GM19240 (cell line): ENCODE results near the gene SLC32A1.

Experiments
- DNase-seq: peaks from one replicate; pipeline ENCODE4 v3.0.0; 2011; ENCODE audit warnings: low spot score; ENCODE audit not compliant: insufficient read length

Gene SLC32A1

DNA sequence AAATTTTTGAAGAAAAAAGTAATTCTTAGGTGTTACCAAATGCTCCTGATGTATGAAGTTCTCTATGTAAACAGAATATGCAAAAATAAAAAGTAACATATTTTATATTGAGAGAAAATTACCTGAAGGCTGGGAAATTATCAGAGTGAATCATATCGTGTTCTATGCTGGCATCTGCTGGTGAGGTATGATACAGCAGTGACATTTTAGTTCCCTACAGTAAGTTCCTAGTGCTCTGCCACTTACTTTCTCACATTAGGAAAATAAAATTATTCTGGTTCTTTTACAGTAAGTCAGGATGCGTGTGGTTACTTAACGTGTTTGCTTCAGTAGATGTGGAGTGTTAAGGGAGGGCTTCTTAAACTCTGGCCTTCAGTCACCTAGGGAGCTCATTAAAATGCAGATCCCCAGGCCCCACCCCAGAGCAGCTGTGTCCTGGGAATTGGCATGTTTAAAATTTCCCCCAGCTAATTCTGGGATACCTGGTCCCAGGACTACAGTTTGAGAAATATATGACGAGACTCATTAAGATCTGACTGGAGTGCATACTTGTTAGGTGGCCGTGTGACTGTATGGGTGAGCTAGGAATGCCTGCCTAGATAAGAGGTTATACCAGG, 27.2 kb downstream of the SLC32A1 start:
- DNase-seq: no peak

DNA sequence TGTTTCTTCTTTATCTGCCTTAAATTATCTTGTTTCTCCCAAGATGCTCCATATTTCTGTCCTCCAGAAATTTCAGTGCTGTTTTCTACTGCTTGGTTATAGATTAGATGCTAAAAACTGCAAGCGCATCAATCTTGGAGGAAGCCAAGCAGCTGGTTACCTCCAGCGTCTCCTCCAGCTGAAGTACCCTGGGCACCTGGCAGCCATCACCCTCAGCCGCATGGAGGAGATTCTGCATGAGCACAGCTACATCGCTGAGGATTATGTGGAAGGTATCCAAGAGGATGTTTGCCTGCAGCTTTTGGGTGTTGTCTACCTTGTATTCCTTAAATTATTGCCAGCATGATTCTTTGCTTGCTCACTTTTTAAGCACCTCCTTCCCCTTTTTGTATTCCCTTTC, 27.7 kb downstream of the SLC32A1 start:
- DNase-seq: no peak

DNA sequence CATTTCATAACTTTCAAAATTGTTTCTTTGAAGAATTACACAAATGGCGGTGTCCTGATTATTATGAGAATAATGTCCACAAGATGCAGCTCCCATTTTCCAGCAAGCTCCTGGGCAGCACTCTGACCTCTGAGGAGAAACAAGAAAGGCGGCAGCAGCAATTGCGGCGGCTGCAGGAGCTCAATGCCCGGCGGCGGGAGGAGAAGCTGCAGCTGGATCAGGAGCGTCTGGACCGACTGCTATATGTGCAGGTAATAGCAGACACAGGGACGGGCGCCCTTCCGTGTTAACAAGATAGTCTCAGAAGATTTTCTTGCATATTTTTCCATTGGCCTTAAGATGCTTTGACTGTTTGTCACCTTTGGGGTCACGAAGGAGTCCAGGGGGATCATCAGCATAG, 30.6 kb downstream of the SLC32A1 start:
- no peak for DNase-seq

DNA sequence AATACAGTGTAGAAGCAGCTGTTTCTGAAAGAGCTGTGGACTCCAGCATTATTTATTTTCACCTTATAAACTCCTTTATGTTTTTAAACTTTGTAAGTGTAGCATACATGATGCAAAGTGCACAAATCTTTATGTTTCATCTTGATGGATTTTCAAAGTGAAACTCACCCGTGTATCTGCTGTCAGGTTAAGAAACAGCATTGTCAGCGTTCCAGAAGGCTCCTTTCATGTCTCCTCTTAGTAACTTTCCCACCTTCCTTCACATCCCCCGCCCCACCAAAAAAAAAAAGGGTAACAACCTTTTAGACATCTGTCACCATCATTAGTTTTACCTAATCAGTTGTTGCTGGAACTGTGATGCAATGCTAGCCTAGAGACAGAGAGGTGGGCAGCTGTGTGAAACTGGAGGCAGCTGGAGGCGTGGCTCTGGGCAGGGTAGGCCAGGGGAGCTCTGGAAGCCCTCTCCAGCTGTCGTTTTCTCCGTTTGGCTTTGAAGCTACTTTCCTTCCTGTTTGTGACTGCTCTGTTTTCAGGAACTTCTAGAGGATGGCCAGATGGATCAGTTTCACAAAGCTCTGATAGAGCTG, 31.1 kb downstream of the SLC32A1 start:
- DNase-seq: no peak

DNA sequence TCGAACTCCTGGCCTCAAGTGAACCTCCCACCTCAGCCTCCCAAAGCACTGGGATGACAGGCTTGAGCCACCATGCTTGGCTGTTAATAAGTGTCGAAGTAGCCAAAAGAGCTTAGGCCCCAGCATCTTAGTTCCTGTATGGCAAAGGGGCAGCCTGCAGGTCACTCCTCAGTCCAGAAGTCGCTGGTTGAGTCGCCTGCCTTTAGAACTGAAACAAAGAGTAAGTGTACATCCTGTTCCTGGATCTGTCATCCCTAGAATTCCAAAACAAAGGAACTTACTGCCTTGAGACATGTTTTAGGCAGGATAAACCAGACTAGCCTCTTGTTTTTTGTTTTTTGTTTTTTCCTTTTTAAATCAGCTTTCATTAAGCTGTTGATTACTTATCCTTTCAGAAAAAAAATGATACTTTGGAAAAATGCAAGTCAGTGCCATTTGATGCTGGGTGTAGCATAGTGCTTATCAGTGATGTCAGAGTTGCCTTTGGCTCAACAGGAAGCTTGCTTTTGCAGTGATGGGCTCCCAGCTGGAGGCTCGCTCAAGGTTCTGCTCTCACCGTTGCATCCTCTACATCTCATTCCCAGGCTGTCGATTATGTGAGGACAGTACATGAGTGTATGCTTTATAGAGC, 33.0 kb downstream of the SLC32A1 start:
- no peak for DNase-seq

DNA sequence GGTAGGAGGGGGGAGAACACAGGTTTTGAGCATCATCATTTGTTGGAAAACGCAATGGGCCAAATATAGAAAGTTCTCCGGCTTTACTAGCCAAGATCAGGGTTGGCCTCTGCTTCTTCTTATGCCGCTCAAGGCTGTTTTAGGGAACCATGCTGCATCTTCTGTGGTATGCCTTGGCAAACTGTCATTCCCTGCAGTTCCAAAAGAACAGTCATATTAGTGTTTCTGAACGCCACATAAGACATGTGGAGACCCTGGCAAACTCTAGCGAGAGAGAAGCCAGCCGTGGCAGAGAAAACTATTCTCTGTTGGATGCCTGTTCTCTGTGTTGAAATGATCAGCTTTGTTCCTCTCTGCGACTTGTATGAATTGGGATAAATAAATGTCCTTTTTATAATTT, 34.8 kb downstream of the SLC32A1 start:
- DNase-seq: no peak

DNA sequence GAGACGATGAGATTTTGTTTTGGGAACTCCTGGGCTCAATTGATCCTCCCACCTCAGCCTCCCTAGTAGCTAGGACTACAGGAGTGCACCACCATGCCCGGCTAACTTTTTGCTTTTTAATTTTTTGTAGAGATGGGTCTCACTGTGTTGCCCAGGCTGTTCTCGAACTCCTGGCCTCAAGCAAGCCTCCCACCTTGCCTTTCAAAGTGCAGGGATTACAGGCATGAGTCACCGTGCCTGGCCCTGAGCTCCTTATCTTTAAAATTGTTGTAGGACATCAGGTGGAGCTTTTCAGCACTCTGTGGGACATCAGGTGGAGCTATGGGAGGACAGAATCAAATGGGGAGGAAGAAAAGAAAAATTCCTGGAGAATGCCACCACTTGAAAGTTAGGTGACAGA, 36.7 kb downstream of the SLC32A1 start:
- no peak for DNase-seq

DNA sequence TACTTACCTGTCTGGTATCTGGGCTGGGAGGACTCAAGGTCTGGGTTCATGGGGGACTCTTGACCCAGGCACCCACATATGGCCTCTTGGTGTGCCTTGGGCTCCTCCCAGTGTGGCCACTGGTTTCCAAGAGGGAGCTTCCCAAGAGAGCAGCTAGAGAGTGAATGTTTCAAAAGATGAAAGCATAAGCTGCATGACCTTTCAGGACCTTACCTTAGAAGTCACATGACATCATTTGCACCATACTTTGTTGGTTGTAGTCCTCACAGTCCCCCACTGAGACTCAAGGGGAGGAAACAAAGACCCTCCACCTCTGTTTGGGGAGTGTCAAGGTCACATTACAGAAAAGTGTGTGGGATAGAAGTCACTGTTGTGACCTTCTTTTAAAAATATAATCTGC, 37.9 kb downstream of the SLC32A1 start:
- DNase-seq: no peak

DNA sequence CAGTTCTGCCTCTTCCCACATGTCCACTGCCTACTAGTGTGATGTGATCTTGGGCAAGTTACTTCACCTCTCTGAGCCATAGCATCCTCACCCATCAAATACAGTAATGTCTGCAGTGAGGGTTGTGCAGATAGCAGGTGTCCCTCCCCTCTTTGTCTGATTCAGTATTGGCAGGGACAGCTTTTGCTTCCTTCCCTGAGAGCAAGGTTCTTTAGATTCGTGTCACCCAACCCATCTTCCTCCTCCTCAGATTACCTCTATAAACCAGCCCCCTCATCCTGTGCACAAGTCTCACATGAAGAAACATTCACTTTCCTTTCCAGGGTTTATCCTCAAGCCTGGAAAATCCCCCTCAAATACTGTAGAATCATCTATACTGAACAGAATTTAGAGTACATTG, 39.3 kb downstream of the SLC32A1 start:
- no peak for DNase-seq

DNA sequence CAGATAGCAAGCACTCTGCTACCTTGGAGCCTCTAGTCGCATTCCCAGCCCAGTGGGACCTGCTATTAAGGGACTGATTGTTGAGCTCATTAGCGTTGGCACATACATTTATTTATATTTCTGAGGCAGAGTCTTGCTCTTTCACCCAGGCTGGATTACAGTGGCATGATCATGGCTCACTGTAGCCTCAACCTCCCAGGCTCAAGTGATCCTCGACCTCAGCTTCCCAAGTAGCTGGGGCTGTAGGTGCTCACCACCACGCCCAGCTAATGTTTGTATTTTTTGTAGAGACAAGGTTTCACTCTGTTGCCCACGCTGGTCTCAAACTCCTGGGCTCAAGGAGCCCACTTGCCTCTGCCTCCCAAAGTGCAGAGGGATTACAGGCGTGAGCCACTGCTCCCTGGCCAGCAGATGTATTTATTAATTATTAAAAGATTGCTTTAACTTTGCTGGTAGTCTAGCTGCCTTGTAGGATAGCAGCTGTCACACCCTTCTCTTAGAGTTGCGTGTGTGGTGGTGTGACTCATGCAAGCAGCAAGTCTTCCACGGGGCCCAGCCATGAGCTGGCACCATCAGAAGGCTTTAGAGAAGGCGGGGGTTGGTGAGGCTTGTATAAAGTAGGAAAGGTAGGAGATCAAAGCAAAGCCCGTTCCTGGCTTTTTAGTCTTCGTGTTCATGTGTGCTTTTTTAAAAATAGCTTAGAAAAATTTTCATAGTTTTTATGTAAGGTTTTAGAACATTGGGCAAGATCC, 40.5 kb downstream of the SLC32A1 start:
- no peak for DNase-seq

DNA sequence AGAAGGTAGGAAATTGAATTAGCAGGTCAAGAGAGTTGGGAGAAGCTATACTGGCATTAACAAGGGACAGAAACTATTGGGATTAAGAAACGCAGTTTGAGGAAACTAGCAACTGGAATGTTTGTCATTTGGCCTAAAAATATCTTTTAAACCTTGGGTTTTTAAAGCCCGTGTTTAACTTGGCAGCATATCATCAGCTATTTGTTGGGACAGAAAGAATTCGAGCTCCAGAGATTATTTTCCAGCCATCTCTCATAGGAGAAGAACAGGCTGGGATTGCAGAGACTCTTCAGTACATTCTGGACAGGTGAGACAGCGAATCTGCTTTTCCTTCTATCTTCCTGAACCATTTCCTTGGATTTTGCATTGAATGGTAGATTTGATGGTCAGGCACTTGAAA, 41.8 kb downstream of the SLC32A1 start:
- DNase-seq: no peak

DNA sequence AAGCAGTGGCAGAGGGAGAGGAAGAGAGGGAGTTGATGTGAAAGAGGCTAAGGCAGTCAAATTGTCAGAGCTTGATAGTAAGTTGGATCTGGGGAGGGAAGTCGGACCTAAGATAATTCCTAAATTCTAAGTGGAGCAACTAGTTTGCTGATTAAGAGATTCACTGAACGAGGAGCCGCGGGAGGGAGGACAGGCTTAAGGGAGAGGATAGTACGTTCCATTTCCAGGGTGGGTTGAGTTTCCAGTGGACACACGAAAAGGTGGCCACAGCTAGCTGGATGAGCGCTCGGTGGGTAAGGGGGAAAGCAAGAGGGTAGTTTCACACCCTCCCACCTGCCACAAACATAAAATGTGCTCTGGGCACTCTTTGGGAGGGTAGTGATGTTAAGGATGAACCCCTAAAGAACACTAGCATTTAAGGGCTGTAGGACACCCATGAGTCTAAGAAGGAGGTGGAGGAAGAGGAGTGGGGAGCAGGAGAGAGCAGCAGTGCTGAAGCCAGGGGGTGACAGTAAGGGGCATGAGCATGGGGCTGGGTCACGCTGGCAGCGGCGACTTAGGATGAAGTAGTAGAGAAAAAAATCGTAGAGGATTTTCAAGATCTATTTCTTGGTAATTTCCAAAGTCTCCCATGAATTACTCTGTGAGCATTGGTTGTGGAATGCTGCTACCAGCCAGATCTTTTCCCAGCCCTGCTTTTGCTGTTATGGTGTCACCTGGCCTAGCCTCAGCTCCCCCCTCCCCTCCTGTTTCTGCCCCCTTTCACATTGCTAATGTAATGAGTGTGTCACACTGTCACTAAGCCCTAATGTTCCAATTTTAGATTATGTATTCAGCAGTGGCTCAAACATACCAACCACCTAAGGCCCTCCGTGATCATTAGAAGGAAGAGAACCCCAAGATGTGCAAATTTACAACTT, 45.4 kb downstream of the SLC32A1 start:
- DNase-seq: no peak

DNA sequence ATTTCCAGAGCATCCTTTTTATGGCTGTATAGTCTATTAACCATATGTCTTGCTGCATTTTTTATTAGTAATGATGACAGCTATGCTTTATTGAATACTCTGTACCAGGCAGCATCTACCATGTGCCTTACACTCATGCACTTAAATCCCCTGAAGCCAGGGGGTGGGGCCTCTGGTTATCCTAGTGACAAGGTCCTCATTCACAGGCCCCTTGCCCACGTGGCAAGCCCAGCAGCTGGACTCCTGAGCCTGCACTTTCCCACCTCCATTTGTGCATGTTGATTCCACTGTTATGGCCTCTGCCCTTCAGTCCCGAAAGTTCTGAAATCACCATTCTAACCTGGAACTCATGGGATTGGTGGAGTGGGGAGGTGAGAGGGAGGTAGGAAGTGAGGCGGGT, 46.3 kb downstream of the SLC32A1 start:
- no peak for DNase-seq

DNA sequence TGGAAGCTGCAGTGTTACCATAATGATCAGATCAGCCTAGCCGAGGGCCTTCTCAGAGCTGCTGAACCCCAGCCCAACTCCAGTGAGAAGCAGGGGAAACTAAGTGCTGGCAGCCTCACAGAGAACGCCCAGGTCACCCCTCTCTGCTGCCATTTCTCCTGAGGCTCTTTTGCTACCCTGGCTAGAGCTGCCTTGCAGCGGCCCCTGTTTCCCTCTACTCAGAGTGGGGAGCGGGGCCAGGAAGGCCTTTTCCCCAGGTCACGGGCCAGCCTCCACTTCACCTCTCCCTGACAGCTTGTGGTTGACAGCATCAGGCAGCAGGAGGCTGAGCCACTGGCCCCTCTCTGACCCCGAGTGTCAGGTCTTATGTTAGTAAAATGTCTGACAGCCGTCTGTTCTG, 46.7 kb downstream of the SLC32A1 start:
- DNase-seq: no peak

DNA sequence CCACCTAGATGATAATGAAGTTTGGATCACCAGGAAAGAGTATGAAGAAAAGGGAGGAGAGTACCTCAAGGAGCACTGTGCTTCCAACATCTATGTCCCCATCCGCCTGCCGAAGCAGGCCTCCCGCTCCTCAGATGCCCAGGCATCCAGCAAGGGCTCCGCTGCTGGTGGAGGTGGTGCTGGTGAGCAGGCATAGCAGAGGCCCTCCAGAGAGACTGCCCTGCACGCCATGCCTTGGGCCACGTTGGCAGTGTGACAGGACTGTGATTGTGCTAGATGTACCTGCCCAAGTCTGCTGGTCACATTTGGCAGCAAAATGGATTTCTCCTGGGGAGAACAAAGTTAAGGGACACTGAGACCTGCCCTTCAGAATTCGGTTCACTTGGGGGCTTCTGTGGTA, 47.3 kb downstream of the SLC32A1 start:
- DNase-seq: no peak

DNA sequence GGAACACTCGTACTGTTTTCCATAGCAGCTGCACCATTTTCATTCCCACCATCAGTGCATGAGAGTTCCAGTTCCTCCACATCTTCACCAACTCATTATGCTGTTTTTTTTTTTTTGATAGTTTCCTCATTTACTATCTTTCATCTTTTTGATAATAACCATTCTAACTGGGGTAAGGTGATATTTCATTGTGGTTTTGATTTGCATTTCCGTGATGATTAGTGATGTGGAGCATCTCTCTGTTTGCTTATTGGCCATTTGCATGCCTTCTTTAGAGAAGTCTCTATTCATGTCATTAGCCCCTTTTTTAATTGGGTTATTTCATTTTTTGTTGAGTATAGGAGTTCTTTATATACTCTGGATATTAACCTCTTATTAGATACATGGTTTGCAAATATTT, 49.9 kb downstream of the SLC32A1 start:
- DNase-seq: no peak

DNA sequence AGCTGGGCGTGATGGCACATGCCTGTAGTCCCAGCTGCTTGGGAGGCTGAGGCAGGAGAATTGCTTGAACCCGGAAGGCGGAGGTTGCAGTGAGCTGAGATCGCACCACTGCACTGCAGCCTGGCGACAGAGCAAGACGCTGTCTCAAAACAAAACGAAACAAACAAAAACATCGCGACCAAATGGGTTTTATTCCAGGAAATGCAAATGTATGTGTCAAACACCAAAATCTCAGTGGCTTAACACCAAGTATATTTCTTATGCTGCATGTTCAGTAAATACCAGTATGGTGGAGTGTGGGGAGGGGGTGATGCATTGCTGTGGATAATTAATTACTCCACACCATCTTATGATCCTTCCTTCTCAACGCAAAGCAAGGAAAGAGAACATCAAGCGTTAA, 52.1 kb downstream of the SLC32A1 start:
- no peak for DNase-seq
